Measurements from ENCODE around the gene ADD1. TPM values are rescaled to one million over a fixed set of nuclear protein-coding genes. Genes with fewer than 3 reads are reported as not detected.

The ADD1 gene
- total and polyA plus RNA-seq, 2 of the 13 experiments (the other 11 are each of a cell fraction or from before 2014, with no cell fraction given), result 73.9 to 122 TPM

DNA sequence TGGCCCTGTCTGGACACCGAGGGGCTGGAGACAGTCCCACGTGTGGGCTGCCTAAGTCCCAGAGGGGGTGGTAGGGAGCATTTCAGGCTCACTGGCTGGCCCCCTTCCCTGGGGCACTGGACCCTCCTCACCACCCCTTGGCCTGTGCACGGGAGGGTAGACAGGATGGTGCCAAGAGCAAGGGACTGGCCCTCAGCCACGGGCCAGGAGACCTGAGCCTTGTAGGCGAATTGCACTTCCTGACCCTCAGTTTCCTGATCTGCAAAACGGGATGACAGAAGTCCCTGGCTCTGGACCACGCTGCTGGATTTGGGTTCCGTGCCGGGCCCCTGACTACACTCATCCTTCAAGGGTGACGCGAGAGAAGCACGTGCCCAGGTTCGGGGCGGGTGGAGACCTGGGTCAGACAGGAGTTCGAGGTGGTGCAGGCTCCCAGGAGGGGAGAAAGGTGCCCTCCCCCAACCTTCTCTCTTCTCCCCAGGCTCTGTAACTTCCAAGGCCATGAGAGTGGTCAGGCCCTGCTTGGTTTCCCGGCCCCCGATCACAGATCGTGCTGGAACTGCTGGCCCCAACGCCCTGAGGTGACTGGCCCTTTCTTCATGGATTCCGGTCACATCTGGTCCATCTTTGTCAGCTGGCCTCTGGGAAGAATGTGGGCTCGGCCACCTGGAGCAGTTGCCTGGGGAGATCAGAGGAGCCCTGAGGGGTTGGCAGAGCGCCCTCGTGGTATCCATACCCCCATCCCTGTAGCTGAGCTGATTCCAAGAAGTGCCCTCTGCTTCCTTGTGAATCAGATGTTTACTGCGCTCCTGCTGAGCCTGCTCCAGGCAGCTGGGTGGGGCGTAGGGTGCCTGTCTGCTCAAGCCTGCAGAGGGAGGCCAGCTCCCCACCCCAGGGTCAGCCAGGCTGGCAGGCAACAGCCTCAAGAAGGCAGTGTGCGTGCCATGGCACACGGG lies 47.5 kb upstream of the ADD1 start:
- DNase-seq (ENCODE audit: low spot score) (no peak), FAIRE-seq (no peak), ATAC-seq (no peak)
- H3K9me3 ChIP-seq (ENCODE audit: low read length), result no peaks in the 10 kb centered on the region
- no peak overlapping the region for H2AFZ ChIP-seq (ENCODE audit: low read length)
- H3K79me2 ChIP-seq (ENCODE audit: insufficient read depth, low read length), result peaks cover 47% of the 10 kb centered on the region
- BruUV-seq (replicated peaks), result TSS peak; percentile 42
- 91% methylated on average over 22 of the region's 27 CpGs for WGBS (ENCODE audit: low lambda C conversion rate)
- intact Hi-C loops (cut with micrococcal nuclease; ENCODE audit: unreplicated experiment), result no loop called here
- H3K27me3 ChIP-seq (ENCODE audit: control insufficient read depth in 1 of 2, insufficient read depth in 2 of 2, low read length in 2 of 2), result no peaks in the 10 kb centered on the region
- POLR2A ChIA-PET, result no interaction called here
- TF ChIP-seq NCOA5 (CRISPR knock-in tag; IDR thresholded peaks at IDR 0.05), result no peak
- 0 out of 2 replicates have a peak, but pooled peaks have one; percentile 42 for TF ChIP-seq ZMYM3 (CRISPR knock-in tag; IDR thresholded peaks at IDR 0.05)
- TF ChIP-seq ZNF629 (CRISPR knock-in tag; conservative IDR thresholded peaks at IDR 0.05), result peak; percentile 87
- peak; percentile 33 for TF ChIP-seq AGO2 (optimal IDR thresholded peaks at IDR 0.05; ENCODE audit: low read depth, low read length)
- no peak for TF ChIP-seq EP300 (IDR thresholded peaks at IDR 0.05; ENCODE audit: low read depth in 2 of 2, low read length in 2 of 2)
- TF ChIP-seq EP300 (CRISPR knock-in tag; IDR thresholded peaks at IDR 0.05; ENCODE audit: borderline replicate concordance), result no peak
- 0 out of 2 replicates have a peak, but pooled peaks have one; percentile 34 for TF ChIP-seq ADNP (CRISPR knock-in tag; IDR thresholded peaks at IDR 0.05)
- TF ChIP-seq RBFOX2 (IDR thresholded peaks at IDR 0.05; ENCODE audit: low read depth, low read length), result peak; percentile 46; the same call in 1 of the 2 replicates
- H3K27ac ChIP-seq (ENCODE audit: extremely low read length, insufficient read depth, low read length), result no peak overlapping the region
- H3K9ac ChIP-seq (ENCODE audit: insufficient read depth, low read depth, low read length), result no peak overlapping the region
- no peak overlapping the region for H3K4me2 ChIP-seq (ENCODE audit: low read depth, low read length)
- no peak overlapping the region for H3K4me3 ChIP-seq (replicated peaks in 1 of 3; ENCODE audit: insufficient read depth in 1 of 3, low read depth in 2 of 3, low read length in 3 of 3)
- CTCF ChIA-PET (ENCODE audit: low intra/inter-chr PET ratio, low total read pairs), result no interaction called here
- no peaks in the 10 kb centered on the region for H4K20me1 ChIP-seq (ENCODE audit: insufficient read depth, low read length)
- H3K36me3 ChIP-seq (replicated peaks in 1 of 2; ENCODE audit: control insufficient read depth in 1 of 2, insufficient read depth in 2 of 2, low read length in 2 of 2), result peaks cover 1 to 11% of the 10 kb centered on the region in 2 experiments; a peak in 2 of 5 replicates
- H3K4me1 ChIP-seq (ENCODE audit: insufficient read depth, low read length), result peaks cover 89% of the 10 kb centered on the region
- in situ Hi-C loops (cut with HindIII; ENCODE audit: extremely low pct_ligation_motif_present, low pct_unique_long_range_greater_than_20kb), result no loop called here
